HG03196 (cell line): ENCODE measurements around the gene PRKG2.

Experiments
- ATAC-seq: cut with Tn5 transposase; IDR thresholded peaks from one replicate; pipeline ENCODE4 v1.9.1; 2021; ENCODE audit not compliant: unreplicated experiment

Gene PRKG2

DNA sequence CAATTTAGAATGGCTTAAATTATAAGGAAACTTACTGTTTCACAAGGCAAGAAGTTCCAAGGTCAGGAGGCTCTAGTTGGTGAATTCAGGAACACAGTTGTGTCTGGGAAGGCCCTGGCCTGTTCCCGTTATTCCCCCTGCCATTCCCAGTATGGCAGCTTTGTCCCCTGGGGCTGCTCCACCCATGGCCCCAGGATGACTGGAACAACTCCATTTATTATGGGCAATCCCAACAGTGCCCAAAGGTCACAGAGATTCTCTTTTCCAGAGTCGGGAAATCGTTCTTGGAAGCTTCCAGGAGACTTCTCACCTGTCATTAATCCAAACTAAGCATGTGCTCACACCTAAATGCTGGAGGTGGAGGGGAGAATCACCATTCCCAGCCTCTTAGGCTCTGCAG lies 2.8 kb upstream of the PRKG2 start:
- ATAC-seq, result no peak

DNA sequence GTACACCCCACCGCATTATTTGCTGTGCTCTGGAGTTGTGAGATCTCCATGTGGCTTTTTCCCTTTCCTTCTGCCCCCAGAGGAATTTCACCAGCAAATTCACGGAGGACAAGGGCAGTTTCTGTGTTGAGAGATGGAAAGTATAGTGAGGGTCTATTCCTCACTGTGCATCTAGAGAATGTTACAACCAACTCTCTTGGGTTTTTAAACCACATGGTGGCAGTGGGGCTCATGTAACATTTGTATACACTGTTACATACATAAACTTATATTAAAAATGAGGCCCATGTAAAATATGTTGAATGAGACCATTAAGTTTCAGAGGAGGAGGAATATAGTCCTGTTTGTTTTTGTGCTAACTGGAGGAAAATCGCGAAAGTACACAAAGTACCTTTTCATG lies 909 bp upstream of the PRKG2 start:
- no peak for ATAC-seq

GRCh38 chr4:81214144-81214880 lies 710 bp downstream of the PRKG2 start:
- ATAC-seq, result no peak

GRCh38 chr4:81213671-81214070 lies 1.4 kb downstream of the PRKG2 start:
- ATAC-seq, result no peak

- ATAC-seq, result no peak
Observed at GRCh38 chr4:81211956-81212355, 3.1 kb downstream of the PRKG2 start.

DNA sequence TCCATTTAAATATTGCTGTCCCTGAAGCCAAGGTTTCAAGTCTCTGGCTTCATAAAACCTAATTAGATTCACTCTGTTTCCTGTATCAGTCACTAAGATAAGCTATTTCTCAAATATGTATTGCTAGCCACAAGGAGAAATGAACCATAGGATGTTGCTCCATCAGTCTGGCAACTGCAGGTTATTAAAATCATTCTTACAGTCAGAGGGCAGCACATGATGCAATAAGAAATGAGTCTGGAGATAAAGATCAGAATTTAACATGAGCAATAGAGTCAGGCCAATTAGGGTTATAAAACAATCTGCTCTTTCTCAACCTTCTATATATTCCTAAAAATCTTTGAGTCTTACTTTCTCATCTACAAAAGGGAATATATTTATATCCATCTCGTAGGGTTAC lies 7.2 kb downstream of the PRKG2 start:
- ATAC-seq, result no peak

DNA sequence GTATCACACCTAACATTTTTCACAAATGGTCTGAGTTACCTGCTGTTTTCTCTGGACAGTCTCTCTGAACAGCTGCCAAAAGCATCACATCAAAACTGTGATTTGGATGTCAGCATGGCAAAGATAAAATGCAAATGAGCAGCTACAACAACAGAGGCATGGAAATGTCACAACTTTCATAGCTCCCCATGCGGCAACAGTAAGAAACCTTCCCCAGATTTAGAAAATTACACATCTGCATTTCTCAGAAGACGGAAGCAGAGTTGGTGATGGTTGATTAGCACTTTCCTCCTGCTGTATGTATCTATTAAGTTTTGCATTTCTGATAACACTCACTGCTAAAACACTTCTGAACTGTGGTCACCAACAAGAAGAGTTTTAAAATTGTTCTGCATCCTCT lies 9.7 kb downstream of the PRKG2 start:
- no peak for ATAC-seq

DNA sequence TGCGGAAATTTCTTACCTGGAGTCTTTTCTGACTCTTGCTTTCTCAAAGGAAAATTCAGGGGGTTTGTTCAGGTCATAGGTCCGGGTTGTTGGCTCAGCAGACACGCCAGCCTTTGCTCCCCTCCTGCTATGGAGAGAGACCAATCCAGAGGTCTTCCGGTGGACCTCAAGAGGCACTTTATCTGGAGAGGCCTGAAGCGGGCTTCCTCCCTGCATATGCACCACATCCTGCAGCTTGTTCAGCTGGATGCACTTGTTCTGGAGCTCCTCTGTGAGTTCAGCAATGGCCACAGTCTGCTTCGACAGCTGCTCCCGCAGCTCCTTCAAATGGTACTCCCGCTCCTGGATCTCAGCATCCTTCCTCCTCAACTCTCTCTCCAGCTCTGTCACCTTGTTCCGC lies 10.5 kb downstream of the PRKG2 start:
- ATAC-seq, result no peak

GRCh38 chr4:81199831-81200230 lies 15.2 kb downstream of the PRKG2 start:
- no peak for ATAC-seq

GRCh38 chr4:81198609-81199008 lies 16.4 kb downstream of the PRKG2 start:
- no peak for ATAC-seq

DNA sequence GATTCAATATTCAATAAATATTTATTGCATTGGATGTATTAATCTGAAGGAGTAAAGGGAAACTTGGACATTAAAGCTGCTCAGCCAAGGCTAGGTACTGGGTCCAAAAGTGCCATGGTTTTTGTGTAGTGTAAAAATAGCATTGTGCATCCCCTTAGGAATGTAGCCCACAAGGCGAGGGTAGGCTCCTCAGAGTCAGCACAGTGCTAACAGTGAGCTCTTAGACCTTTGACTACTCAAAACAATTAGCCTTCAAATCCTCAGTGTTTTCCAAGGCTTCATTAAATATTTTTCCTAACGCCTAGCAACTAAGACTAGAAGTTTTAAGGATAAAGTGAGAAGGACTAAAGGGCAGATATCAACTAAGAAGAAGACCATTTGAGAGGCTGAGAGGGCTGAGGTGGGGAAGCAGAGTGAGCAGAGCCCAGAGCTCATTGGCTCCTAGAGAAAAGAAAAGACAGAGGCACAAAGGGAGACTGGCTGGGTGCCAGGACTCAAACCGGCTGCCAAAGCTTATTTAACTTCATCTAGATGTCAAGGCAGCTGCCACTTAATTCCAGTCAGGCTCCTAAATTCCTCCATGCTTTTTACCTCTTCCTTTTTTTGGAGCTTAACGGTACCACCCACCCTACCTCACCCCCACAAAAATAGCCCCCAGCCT lies 17.0 kb downstream of the PRKG2 start:
- ATAC-seq, result no peak

- no peak for ATAC-seq
Observed at GRCh38 chr4:81196126-81196650, 18.8 kb downstream of the PRKG2 start.

- ATAC-seq, result no peak
Observed at GRCh38 chr4:81195475-81195874, 19.5 kb downstream of the PRKG2 start.

DNA sequence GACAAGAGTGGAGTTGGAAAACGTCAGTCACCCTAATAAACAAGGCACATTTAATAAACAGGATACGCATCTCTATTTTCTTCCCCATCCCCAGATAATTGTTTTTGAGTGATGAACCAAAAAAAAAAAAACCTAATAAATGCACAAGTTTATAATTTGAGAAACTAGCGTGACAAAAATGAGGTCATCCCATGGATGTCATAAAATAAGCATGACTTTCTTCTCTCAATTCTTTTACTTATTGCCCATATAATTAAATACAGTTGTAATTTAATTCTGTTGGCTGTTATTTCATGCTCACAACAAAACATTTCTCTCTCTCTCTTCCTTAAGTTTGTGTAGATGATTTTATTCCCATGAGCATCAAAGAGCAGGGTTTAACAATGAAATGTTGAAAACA lies 20.7 kb downstream of the PRKG2 start:
- no peak for ATAC-seq

- no peak for ATAC-seq
Observed at GRCh38 chr4:81180916-81181315, 34.1 kb downstream of the PRKG2 start.

- ATAC-seq, result no peak
Observed at GRCh38 chr4:81179326-81179725, 35.7 kb downstream of the PRKG2 start.

- no peak for ATAC-seq
Observed at GRCh38 chr4:81173213-81173612, 41.8 kb downstream of the PRKG2 start.

- no peak for ATAC-seq
Observed at GRCh38 chr4:81166458-81167160, 48.4 kb downstream of the PRKG2 start.

DNA sequence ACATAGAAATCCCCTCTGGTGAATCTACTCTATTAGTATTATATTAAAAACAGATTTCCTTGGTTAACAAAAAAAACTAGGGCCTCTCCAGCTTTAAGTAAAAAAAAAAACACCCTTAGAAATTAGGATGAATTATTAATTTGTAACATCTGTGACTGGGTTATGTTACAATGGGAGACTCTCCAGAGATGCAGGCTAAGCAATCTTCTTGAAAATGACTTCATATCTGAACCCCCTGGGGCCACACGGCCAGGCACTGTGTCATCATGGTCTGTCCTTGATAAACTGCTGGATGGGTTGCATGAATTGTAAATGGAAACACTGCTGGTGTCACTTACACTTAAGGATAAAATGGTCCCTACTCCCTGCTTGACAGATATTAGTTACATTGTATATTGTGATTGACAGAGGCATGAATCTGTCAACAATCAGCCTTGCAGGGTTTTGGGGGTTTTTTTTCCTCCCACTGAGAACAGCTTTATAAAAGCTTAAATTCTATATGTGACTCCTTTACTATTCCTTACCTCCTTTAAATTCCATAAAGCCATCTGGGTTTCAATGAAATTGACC lies 49.1 kb downstream of the PRKG2 start:
- ATAC-seq, result no peak

- ATAC-seq, result no peak
Observed at GRCh38 chr4:81164623-81165416, 50.2 kb downstream of the PRKG2 start.

GRCh38 chr4:81164126-81164525 lies 50.9 kb downstream of the PRKG2 start:
- no peak for ATAC-seq
